NCI-H2107 treated with DMSO at 0.1 percent for 48 hours (cell line): ENCODE results near the gene CMC2.

Source experiments
- DNase-seq: peaks from one replicate; lab custom pipeline; 2025; ENCODE audit not compliant: unreplicated experiment; lab: John Stamatoyannopoulos, UW

The CMC2 gene

GRCh38 chr16:80974649-80975376, 31.9 kb downstream of the CMC2 start:
- DNase-seq: no peak

- no peak for DNase-seq
These were observed 32.7 kb downstream of the CMC2 start for GRCh38 chr16:80973991-80974390.

DNA sequence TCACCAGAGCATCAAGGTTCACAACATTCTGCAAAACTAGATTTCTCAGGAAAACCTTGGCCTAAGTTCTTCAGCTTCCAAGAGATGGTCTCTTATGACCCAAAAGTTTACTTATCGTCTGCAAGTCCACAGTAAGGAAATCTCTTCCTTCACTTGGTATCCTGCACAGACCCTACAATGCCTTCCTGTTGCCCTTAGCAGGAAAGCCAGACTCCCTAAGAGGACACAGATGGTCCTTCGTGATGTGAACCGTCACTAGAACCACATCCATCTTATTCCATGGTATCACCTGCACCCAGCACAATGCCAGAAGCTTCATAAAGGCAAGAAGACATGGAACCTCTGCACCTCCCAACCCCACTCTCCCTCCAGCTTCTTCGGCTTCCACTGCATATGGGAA, 34.1 kb downstream of the CMC2 start:
- DNase-seq: no peak

- DNase-seq: peak; percentile 67
These were observed 34.9 kb downstream of the CMC2 start for GRCh38 chr16:80971819-80972218.

GRCh38 chr16:80969114-80969484, 37.6 kb downstream of the CMC2 start:
- DNase-seq: no peak

GRCh38 chr16:80968386-80969113, 38.1 kb downstream of the CMC2 start:
- DNase-seq: no peak

DNA sequence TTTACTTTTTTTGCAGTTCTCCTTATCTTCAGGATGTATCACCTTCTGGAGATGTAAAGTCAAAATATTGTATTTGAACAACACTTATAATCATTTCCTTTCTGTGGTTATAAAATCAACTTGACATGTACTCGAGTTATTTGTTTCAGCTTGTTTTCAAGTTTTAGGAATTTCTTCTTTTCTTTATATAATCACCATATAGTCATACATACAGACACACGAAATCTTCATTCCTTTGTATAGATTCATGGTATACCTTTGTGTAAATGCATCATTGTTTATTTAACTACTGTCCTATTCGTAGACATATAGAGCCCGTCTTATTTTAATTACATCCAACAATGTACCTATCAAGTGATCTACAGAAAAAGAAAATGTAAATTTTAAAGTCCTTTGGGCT, 40.1 kb downstream of the CMC2 start:
- DNase-seq: no peak

GRCh38 chr16:80964351-80964750, 42.3 kb downstream of the CMC2 start:
- DNase-seq: no peak

GRCh38 chr16:80962879-80963278, 43.8 kb downstream of the CMC2 start:
- no peak for DNase-seq

DNA sequence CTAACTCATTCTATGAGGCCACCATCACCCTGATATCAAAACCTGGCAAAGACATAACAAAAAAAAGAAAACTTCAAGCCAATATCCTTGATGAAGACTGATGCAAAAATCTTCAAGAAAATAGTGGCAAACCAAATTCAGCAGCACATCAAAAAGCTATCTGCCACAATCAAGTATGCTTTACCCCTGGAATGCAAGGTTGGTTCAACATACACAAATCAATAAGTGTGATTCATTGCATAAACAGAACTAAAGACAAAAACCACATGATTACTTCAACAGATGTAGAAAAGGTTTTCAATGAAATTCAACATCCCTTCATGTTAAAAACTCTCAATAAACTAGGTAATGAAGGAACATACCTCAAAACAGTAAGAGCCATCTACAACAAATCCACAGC, 48.4 kb downstream of the CMC2 start:
- DNase-seq: no peak

DNA sequence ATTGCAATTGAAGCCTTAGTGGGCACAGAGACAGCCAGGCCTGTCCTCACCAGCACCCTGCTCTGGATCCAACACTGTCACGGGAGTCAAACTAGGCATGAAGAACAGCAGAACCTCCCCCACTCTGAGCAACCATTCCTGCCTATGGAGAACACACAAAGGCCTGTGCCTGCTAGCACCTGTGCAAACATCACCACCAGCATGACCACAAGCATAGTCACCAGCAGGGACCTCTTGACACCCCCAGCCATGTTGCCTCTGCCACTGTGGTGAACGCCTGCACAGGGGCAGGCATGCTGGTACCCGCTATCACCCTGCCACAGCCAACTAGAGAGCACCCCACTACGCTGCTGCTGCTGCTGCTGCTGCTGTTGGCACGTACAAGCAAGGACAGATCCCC, 51.7 kb downstream of the CMC2 start:
- peak; percentile 10 for DNase-seq

DNA sequence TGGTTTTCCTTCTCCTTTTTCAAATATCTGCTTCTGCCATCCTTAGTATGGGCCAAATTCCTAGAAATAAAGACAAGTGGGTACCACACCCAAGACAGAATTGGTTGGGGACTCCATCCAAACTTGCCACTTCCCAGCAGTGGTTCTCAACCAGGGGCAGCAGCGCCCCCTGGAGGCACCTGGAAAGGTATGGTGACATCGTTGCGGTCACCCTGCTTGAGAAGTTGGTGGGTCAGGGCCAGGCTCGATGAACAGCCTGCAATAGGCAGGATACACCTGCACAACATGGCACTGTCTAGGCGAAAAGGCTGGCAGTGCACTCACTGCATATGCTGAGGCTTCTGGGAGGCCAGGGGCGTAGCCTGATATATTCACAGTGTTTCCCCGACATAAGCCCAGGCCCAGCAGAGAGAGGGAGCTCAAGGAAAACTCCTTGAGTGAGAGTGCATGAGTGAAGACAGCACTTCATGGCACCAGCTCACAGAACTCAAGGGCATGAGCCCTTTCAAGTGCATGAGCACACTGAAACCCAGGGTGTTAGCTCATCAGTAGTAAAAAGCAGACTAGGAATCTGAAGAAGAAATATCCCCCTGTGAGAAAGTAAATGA, 57.7 kb downstream of the CMC2 start:
- no peak for DNase-seq

- DNase-seq: no peak
These were observed 58.7 kb downstream of the CMC2 start for GRCh38 chr16:80947708-80948625.

GRCh38 chr16:80947239-80947638, 59.4 kb downstream of the CMC2 start:
- DNase-seq: no peak

DNA sequence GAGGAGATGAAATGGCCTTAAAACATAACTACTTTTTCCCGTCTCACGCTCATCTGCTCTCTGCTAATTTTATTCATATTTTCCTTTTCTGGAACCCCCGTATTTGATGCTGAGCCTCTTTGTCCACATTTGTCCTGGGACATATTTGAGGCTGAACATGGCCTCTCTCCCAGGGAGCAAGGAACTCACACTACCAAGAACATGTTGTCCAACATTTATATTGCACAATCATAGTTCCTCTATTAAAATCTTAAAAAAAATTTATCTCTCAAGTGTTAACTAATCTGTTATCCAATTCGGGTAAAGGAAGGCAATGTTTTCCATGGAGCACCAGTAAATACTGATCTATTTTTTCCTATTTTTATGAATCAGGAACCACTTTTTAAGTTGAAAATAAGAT, 60.2 kb downstream of the CMC2 start:
- no peak for DNase-seq

DNA sequence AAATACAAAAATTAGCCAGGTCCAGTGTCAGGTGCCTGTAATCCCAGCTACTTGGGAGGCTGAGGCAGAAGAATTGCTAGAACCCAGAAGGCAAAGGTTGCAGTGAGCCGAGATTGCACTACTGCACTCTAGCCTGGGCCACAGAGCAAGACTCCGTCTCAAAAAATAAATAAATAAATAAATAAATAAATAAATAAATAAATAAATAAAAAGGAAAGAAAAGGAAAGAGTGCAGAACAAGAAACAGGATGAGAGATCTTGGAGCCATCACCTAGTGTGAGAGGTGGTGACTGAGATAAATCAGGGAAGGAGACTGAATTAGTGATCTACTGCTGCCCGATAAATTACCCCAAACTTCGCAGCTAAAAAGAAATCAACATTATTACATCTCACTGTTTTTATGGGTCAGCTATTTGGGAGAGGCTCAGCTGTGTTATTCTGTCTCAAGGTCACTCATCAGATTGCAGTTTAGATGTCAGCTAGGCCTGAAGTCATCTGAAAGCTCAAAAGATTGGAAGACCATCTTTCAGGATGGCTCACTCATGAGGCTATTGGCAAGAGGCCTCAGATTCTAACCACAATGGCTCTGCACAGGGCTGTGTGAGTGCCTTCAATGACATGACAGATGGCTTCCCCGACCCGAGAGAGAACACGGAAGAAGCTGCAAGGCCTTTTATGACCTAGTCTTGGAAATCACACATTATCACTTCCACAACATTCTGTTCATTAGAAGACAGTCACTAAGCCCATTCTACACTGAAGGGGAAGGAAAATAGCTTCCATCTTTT, 66.4 kb downstream of the CMC2 start:
- no peak for DNase-seq

DNA sequence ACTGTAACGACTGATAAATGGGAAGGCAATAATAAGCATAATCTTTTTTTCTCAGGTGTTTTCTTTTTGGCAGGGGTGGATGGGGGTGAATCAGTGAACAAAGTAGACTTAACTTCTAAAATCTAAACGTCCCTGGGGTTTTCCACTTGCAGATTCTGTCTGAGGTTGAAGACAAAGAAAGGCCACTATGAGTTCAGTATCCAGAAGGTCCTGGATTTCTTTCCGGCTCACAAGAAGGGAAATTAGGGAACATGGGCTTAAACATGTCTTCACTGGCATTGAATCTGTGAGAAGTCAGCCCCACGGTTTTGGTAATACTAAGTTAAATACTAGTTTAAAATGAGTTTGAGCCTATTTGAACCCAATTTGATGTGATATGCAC, 67.8 kb downstream of the CMC2 start:
- DNase-seq: no peak

- DNase-seq: no peak
These were observed 68.4 kb downstream of the CMC2 start for GRCh38 chr16:80938004-80938878.

DNA sequence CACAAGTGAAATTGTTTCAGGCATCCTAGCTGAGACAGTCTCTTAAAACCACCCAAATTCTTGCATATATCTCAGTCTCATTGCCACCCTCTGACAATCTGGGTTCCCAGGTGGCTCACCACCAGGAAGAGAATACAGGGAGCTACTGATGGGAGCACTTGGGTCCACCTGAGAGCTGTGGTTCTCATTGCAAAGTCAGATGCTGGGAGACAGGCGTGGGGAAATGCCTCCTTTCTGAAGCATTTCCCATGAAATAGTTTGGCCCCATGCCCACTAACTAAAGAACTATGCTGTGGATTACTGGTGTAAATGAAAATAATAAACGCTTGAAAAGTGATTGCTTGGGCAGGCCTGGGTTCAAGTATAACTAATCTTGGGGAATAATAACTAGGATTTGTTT, 70.3 kb downstream of the CMC2 start:
- DNase-seq: no peak

DNA sequence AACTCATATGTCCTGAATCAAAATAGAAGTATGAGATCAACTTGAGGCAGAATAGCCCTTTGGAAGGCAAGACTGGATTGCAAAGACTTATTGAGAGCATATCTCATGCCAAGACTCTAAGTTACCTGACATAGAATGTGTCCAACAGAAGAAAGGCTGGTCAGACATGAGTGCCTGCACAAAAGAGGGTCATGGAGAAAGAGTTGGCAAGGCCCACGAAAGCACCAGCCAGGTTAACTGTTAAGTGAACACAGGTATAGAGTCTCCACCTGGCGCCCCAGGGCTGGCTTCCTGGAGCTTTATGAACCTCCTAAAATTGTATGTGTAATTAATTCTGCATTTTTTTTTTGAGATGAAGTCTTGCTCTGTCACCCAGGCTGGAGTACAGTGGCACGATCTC, 71.0 kb downstream of the CMC2 start:
- DNase-seq: no peak
